ENCODE data around the gene ERC1.
A peak's percentile ranks its signal among the peaks of the same experiment; 100 is the strongest.

Gene ERC1

DNA sequence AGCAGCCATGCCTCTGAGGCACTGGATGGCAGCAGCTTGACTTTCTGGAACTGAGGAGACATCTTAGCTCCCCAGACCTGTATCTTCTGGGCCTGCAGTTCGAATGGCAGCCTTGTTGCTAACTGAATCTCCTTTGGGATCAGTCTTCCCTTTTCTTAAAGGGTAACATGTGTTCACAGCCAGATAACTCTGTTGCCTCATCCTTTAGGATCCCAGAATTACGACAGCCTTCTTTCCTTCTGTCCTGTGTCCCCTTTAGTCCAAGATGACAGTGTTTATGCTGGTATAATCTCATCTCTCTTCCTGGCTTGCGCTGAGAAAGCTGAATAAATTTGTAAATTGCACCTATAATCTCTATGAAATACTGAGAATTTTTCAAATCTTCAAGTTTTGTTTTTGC is 9.1 kb upstream of the ERC1 start:
- H3K9me3 ChIP-seq (ENCODE audit: severe bottlenecking): no peaks in the 10 kb centered on the region
- no peak for DNase-seq
- TF ChIP-seq, protein P1, sequence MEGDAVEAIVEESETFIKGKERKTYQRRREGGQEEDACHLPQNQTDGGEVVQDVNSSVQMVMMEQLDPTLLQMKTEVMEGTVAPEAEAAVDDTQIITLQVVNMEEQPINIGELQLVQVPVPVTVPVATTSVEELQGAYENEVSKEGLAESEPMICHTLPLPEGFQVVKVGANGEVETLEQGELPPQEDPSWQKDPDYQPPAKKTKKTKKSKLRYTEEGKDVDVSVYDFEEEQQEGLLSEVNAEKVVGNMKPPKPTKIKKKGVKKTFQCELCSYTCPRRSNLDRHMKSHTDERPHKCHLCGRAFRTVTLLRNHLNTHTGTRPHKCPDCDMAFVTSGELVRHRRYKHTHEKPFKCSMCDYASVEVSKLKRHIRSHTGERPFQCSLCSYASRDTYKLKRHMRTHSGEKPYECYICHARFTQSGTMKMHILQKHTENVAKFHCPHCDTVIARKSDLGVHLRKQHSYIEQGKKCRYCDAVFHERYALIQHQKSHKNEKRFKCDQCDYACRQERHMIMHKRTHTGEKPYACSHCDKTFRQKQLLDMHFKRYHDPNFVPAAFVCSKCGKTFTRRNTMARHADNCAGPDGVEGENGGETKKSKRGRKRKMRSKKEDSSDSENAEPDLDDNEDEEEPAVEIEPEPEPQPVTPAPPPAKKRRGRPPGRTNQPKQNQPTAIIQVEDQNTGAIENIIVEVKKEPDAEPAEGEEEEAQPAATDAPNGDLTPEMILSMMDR (IDR thresholded peaks at IDR 0.05; ENCODE audit: low read depth, low read length): no peak

DNA sequence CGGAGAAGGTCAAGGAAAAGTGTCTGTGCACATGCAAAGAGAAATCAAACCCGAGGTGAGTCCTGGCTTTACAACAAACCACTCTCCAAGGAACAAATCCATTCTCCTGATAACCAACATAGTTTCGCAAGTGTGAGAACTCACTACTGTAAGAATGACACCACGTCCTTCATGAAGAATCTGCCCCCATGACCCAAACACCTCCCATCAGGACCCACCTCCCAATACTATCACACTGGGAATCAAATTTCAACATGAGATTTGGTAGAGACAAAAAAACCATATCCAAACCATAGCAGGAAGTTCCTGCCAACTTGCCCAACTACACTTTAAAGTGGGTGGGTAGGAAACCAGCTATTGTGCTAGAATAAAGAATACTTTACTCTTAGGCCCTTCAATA is 2.4 kb upstream of the ERC1 start:
- no peak overlapping the region for H3K4me3 ChIP-seq (ENCODE audit: low read depth, low read length)
- no peaks in the 10 kb centered on the region for H3K9me3 ChIP-seq (ENCODE audit: severe bottlenecking)
- H3K36me3 ChIP-seq: peaks cover 8% of the 10 kb centered on the region
- TF ChIP-seq, protein P1 (IDR thresholded peaks at IDR 0.05; ENCODE audit: low read depth, low read length): no peak
- no peak for DNase-seq
- H3K27ac ChIP-seq: no peak overlapping the region
- no peaks in the 10 kb centered on the region for H3K27me3 ChIP-seq (ENCODE audit: insufficient read depth, low read depth, severe bottlenecking)

More for the DNA sequence above, 9.1 kb upstream of the ERC1 start:
- H3K4me3 ChIP-seq (ENCODE audit: low read depth, low read length): no peak overlapping the region
- H3K36me3 ChIP-seq: 0 out of 2 replicates have a peak, but pooled peaks cover 2% of the 10 kb centered on the region
- no peaks in the 10 kb centered on the region for H3K27me3 ChIP-seq (ENCODE audit: insufficient read depth, low read depth, severe bottlenecking)
- H3K27ac ChIP-seq: no peak overlapping the region

DNA sequence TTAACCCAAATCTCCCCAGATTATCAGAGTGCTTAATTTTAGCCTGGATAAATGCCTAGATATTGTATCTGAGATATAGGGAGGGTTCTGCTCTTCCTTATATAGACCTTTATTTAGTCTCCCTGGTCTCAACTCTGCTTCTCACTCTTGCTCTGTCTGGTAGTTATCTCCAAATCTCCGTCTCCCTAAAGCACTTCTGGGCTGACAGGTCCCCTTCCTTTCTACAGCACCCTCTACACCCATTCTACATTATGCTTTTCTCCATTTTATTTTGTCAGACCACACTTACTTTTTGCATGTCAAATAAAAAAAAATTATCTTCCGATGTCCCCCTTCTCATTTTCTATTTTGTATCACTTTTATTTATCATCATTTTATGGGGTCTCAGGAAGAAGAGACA is 2.0 kb upstream of the ERC1 start:
- no peak for DNase-seq
- H3K9me3 ChIP-seq (ENCODE audit: severe bottlenecking): no peaks in the 10 kb centered on the region
- no peak overlapping the region for H3K27ac ChIP-seq
- H3K4me3 ChIP-seq (ENCODE audit: low read depth, low read length): peak overlapping the region; percentile 83; the same call in 1 of the 2 replicates
- H3K27me3 ChIP-seq (ENCODE audit: insufficient read depth, low read depth, severe bottlenecking): no peaks in the 10 kb centered on the region
- TF ChIP-seq, protein P1 (IDR thresholded peaks at IDR 0.05; ENCODE audit: low read depth, low read length): no peak
- peaks cover 8% of the 10 kb centered on the region for H3K36me3 ChIP-seq

DNA sequence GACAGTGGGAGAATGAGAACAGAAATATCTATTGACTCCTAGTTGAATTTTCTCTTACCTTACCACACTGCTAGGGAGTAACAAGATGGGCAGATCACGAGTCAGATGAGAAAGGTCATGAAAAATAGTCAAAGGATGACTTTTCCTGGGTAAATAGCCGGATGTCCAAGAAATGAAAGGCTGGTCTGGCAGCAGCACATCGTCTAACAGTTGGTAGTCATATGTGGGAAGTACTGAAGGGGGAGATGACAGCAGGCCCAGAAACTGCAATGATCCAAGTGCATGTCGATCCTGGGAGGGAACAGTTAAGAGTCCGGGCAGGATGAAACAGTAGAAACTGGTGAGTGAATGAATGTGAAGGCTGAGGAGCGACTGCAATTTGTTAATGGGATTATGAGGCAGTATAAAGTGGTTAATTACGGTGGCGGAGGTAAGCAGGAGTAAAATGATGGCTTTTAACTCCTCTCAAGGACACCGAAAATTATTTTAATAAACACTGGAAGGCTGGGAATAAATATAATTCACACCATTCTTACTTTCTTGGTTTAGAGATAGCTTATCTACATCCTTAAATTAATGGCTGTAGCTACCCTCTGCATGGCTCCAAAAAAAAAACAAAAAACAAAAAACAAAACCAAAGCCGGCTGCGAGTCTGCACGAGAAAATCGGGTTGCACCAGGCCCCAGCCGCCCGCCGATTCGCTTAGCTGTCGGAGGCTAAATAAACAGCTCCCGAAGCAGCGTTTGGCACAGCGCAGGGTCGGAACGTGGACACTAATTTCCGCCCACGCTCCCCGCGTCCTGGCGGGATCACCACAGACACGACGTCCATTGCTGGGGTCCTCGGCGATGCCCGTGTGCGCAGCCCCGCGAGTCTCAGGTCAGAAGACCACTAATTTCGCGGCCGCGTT is 1.0 kb upstream of the ERC1 start:
- Histone ChIP-seq H3K27ac (peak overlapping the region; percentile 98), H3K36me3 (peaks cover 8% of the 10 kb centered on the region), H3K9me3 (ENCODE audit: severe bottlenecking) (no peaks in the 10 kb centered on the region), H3K4me3 (ENCODE audit: low read depth, low read length) (peak overlapping the region; percentile 83), H3K27me3 (ENCODE audit: insufficient read depth, low read depth, severe bottlenecking) (no peaks in the 10 kb centered on the region)
- peak; percentile 43 for DNase-seq
- TF ChIP-seq, protein P1 (IDR thresholded peaks at IDR 0.05; ENCODE audit: low read depth, low read length): no peak

DNA sequence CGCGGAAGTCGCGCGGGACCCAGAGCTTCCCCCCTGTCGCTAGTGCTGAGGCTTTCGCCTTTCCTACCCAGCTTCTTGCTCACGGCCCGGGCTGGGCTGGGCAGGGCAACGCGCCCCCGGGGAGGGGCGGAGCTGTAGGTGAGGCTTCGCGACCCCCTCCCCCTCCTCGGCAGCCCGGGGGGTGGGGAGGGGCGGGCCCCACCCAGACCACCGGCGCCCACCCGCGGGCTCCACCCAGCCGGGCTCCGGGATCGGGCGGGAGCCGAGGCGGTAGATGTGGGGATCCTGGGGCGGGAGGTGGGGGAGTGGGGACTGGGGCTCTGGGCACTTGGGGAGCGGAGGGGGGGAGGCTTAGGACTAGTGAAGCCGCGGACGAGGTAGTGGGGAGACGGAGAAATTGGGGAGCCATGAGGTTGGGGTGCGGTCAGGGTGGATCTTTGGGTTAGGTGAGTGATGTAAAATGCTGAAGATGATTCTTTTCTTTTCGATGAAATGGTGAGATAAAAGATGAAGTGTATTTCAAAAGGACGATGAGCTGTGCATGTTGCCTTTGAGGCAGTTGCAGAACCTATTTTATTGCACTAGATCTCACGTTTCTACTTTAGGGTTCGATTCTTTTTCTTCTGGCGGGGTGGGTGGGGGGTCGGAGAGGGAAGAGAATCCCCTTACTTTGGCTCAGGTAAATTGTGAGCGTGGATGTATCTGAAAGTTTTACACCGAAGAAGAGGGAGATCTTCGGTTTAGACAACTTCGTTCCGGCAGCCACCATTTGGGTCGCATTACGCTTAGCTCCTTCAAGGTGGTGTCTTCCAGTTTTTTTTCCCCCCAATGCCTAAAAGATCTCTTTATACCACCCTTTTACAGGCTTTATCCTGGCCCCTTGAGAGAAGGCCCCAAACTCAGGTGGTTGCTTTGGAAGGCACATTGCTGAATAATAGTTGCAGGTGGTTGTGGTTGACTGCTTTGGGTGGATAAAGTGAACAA is 619 bp downstream of the ERC1 start:
- Histone ChIP-seq H3K27ac (peak overlapping the region; percentile 98), H3K36me3 (peaks cover 6% of the 10 kb centered on the region), H3K9me3 (ENCODE audit: severe bottlenecking) (no peaks in the 10 kb centered on the region), H3K27me3 (ENCODE audit: insufficient read depth, low read depth, severe bottlenecking) (no peaks in the 10 kb centered on the region), H3K4me3 (ENCODE audit: low read depth, low read length) (peak overlapping the region; percentile 83)
- TF ChIP-seq, protein P1 (IDR thresholded peaks at IDR 0.05; ENCODE audit: low read depth, low read length): no peak
- DNase-seq: peak; percentile 69

Measured in WERI-Rb-1 (cell line).